GM21528 (cell line): ENCODE data around the gene SMIM1.
A peak's percentile ranks its signal among the peaks of the same experiment; 100 is the strongest.
"Not testable (repeated sequence)": the region's sequence is repeated elsewhere in the genome, so short reads cannot be mapped to it uniquely, and the experiment has no call there.

Experiments
- ATAC-seq: cut with Tn5 transposase; IDR thresholded peaks from one replicate; pipeline ENCODE4 v1.9.1; 2021; ENCODE audit warnings: mild to moderate bottlenecking, moderate library complexity; ENCODE audit not compliant: unreplicated experiment, low FRiP score

Gene SMIM1, protein sequence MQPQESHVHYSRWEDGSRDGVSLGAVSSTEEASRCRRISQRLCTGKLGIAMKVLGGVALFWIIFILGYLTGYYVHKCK

GRCh38 chr1:3772715-3773571 is at the start of gene SMIM1:
Gene SMIM1 (plus strand): TSS chr1:3772749. CDS start chr1:3775374, 2,625 bp downstream.
- ATAC-seq = peak; percentile 10

- no peak for ATAC-seq
These were observed 49.7 kb upstream of the SMIM1 start for GRCh38 chr1:3722846-3723245.

DNA sequence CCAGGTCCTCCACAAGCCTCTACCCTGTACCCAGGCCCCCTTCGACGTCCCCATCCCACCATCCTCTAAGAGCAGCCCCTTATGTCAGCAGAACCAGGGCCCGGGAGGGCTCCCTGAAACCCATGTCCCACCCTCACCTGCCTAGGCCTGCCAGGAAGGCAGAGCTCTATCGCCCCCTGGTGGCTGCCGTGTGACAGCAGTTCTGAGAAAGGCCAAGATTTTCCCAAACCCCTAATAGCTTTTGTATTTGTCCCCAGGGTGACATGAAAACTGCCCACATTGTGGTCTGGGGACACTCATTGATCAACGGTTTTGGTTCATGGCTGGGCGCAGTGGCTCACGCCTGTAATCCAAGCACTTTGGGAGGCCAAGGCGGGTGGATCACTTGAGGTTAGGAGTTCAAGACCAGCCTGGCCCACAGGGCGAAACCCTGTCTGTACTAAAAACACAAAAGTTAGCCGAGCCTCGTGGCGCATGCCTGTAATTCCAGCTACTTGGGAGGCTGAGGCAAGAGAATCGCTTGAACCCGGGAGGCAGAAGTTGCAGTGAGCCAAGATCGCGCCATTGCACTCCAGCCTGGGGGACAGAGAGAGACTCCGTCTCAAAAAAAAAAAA is 48.0 kb upstream of the SMIM1 start:
- ATAC-seq = not testable (repeated sequence)

DNA sequence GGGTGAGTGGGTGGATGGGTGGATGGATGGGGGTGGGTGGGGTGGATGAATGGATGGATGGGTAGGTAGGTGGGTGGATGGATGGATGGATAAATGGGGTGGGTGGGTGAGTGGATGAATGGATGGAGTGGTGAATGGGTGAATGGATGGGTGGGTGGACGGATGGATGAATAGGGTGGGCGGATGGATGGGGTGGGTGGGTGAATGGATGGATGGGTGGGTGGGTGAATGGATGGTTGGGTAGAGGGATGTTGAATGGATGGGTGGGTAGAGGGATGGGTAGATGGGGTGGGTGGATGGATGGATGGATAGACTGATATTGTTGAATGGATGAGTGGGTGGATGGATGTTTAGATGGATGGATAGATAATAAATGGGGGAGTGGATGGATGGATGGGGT is 47.2 kb upstream of the SMIM1 start:
- ATAC-seq = no peak

DNA sequence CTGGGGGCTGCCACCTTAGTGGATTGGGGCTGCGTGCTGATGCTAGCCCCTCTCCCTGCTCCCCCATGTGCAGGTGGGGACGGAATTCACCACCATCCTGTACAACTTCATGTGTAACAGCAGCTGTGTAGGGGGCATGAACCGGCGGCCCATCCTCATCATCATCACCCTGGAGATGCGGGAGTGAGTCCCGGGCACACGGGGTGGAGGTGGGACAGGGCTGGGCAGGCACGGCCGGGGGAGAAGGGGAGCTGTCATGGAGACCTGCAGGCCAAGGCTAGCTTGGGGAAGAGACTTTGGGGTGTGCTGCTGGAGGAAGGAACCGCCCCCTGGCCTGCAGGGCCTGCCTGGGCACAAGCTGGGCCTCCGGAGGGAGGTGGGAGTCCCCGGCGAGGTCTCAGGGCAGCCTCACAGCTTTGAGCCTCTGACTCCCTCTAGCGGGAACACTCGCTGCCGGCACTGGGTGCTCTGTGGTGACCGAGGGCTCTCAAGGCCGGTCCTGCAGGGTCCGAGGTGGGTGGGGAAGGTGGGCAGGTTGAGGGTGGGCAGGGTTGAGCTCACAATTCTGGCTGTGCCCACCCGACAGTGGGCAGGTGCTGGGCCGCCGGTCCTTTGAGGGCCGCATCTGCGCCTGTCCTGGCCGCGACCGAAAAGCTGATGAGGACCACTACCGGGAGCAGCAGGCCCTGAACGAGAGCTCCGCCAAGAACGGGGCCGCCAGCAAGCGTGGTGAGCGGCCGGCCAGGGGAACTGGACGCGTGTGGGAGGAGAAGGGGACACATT is 45.3 kb upstream of the SMIM1 start:
- no peak for ATAC-seq

DNA sequence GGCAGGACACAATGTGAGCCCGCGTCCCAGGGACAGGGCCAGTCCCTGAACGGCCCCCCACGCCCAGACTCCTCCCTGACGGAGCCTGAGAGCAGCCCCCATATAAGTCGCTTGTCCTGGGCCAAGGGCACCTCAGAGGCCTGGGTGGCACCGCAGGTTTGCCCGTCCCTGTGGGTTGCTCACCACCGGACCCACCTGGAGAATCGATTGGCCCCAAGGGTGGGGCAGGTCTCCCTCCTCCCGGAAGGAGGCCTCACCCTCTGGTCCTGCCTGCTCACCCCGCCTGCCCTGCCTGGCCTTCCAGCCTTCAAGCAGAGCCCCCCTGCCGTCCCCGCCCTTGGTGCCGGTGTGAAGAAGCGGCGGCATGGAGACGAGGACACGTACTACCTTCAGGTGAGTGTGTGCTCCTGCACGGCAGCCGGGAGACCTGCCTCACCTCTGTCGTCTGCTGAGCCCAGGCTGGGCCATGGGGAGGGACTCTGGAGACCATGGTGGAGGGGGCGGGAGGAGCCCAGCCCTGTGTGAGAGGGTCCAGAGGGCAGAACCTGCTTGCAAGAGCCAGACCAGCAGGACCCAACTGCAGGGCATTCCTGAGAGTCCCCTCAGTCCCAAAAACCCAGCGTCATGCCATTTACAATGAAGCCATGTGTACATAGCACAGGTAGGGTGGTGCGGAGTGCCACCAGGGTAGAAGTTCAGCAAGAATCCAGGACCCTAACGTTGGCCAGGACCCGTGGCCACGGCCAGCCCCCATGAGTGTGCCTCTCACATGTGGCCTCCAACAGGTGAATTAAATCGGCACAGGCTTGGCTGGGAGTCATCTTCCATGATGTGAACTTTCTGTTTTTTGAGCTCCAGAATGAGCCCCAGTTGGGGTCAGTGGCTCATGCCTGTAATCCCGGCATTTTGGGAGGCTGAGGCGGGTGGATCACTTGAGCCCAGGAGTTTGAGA is 44.4 kb upstream of the SMIM1 start:
- no peak for ATAC-seq

DNA sequence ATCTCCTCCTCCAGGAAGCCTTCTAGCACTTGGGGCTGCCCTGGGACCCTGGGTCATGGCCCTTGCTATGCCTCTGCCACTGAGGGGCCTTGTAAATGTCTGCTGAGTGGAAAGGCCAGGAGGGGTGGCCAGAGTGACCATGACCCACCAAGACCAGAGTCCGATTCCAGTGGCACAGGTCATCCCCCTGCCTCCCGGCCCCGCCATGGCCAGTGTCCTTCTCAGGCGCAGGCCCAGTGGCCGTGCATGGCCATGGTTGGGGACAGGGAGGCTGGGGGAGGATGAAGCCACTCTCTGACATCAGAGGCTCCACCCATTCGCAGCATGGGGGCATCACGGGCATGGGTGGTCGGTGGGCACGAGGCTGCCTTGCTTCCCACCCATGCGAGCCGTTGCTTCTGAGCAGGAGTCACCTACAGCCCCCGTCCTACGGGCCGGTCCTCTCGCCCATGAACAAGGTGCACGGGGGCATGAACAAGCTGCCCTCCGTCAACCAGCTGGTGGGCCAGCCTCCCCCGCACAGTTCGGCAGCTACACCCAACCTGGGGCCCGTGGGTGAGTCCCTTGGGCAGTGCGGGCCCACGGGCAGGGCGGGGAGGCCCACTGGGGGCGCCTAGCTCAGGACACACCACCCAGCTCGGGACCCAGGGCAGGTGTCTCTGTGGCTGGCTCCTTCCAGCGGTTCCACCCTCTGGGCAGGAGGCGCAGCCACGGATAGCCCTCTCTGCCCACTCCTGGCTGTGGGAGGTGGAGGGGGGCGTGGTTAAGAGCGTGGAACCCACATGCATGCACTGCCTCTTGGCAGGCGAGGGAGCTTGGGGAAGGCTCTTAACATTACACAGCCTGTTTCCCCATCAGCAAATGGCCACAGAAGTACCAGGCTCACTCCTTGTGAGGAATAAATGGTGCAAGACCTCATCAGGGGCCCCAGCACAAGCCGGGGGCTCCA is 42.7 kb upstream of the SMIM1 start:
- ATAC-seq = no peak

GRCh38 chr1:3730543-3731247 is 41.9 kb upstream of the SMIM1 start:
- no peak for ATAC-seq

GRCh38 chr1:3731583-3732433 is 40.7 kb upstream of the SMIM1 start:
- no peak for ATAC-seq

GRCh38 chr1:3732434-3733093 is 40.0 kb upstream of the SMIM1 start:
- ATAC-seq = no peak

GRCh38 chr1:3733094-3733882 is 39.3 kb upstream of the SMIM1 start:
- no peak for ATAC-seq

- ATAC-seq = no peak
These were observed 38.5 kb upstream of the SMIM1 start for GRCh38 chr1:3733883-3734589.

DNA sequence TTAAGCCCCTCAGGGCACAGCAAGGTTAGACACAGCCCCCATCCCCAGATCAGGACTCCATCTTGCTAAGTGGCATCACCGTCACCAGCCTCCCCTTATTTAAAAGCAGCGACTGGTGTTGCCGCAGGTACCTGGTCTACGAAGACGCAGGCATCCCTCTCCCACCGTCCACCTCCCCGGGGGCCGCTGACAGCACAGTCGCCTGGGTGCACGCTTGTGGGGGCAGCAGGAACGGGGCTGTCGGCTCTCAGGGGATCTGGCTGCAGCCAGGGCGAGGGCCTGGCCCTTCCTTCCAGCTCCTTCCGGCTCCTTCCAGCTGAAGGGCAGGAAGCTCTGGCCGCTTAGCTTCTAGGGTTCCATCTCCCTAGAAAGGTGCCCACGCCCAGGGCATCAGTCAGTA is 37.9 kb upstream of the SMIM1 start:
- ATAC-seq = no peak

DNA sequence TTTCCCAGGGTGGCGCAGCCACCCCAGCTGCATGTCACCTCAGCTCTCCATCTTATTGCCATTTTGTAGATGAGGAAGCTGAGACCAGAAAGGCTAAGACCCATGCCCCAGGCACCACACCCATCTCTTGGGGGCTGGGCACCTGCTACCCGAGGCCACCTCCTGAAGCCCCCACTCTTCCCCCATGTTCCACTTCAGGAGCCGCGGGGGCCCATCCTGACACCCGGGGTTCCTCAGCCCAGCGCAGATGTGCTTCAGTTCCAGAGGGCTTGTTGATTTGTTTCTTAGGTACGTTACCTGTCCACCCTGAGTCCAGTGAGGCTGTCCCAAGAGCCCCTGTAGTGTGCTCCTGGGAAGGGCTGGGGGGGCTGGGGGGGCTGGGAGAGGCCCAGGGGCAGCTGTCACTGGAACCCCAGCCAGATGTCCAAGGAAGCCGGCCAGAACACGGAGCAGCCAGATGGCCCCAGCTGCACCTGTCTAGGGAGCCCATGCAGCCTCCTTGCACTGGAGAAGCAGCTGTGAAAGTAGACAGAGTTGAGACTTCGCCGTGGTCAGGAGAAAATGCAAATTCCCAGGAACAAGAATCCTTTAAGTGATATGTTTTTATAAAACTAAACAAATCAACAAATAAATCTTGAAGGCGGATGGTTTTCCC is 37.4 kb upstream of the SMIM1 start:
- no peak for ATAC-seq

DNA sequence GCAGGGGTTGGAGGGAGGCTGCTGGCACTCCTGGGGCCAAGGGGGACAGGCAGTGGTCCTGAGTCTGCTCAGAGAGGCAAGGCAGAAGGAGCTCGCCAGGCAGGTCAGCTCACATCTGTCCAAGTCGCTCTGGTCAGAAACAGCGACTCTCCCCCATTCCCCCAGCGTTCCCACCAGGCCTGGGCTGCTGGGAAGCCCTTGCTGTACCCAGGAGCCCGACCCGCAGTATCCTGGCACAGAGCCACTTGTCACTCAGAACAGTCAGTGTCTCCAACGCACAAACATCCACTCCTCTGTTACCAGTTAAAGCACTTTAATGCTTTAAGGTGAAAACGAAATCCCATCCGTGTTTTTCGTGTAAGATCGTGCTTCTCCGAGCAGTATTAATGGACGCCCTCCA is 36.9 kb upstream of the SMIM1 start:
- no peak for ATAC-seq
